CD4-positive, alpha-beta T cell treated with Interleukin-1 beta for 1 hour (primary cell): ENCODE results near the gene NBEAL1.
"Not testable (repeated sequence)": the region's sequence is repeated elsewhere in the genome, so short reads cannot be mapped to it uniquely, and the experiment has no call there.

Source experiments
- DNase-seq, 2 donors: peaks; one replicate each; pipeline ENCODE4 v3.0.0-alpha.2; 2020 to 2022

NBEAL1 gene

DNA sequence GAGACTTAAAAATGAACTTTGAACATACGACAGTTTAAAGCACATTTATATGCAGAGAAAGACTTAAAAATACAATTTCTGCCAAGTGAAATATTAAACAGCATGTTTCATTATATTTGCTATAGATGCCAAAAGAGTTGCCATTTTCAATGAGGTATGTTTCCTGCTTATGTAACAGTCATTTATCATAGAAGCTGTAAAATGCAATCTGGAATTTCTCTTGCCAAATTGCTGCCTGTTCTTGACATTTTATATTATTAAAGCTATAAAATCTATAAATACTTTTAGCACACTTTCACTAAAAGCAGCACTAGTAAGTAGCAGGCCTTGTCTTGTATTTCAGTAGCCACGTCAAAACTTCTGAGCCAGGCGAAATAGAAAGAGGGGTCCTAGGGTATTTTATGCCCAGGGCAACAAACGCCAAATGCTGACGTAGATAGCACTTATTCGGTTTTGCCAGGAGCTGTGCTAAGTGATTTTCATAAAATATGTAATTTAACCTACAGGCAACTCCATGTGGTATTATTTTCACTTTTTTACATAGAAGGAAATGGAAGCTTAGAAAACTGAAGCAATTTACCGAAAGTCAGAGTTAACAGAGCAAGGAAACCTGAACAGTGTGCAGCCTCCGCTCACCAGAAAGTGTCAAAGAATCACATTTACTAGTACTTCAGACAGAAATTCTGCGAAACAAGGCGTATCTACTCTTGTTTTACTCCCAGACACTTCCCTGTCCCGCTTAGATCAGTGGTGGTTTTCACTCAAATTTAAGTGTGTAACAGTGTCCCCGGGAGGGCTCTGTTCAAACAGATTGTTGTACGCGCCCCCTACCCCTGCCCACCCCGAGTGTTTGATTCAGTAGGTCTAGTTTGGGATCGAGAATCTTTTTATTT lies 222.9 kb downstream of the NBEAL1 start:
- no peak for DNase-seq

DNA sequence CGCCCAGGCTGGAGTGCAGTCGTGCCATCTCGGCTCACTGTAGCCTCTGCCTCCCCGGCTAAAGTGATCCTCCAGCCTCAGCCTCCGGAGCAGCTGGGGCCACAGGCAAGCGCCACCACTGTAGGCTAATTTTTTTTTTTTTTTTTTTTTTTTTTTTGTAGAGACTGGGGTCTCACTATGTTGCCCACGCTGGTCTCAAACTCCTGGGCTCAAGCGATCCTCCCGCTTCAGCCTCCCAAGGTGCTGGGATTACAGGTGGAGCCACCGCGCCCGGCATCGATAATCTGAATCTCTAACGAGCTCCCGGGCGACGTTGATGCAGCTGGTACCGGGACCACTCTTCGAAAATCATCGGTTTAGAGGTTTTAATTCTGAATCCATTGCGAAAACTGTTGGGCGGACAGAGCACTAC lies 223.6 kb downstream of the NBEAL1 start:
- peak in 1 of 2 donors; percentile 2 for DNase-seq

DNA sequence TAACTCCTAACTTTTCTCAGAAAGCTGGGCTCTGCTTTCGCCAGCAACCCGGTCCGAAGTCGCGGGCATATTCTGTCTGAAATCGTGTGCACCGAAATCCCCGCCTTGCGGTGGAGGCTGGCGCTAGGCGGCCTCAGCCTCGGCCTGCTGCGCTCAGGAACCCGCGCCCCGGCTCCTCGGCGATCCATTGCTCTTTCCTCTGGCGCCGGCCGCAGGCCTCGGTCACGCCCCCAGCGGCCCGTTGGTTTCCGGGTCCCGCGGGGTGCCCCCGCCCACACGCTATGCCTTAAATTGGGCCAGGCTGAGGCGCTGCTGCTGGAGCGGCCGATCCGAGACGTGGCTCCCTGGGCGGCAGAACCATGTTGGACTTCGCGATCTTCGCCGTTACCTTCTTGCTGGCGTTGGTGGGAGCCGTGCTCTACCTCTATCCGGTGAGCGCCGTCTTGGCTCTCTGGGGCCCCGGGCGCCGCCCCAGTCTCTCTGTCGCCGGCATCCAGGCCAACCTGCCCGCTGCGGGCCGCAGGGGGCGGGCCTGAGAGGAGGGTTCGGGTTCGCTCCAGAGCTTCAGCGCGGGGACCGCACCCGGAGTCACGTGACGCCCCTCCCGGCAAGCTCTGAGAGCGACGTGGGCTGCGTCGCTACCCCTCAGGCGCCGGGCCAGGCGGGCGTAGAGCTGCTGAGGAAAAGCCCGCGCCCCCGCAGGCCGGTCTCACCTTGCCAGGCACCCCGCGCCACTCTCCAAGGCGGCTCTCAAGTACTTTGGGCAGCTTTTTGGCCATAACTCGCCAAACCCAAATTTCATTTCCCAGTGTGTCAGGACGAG lies 224.2 kb downstream of the NBEAL1 start, which contains the start of gene CYP20A1:
Gene CYP20A1, plus strand, starts transcription at position 315 of the 823 bp plus-strand sequence. Its CDS starts 45 bp downstream, at position 360.
- peak; percentile 96 to 97 for DNase-seq

DNA sequence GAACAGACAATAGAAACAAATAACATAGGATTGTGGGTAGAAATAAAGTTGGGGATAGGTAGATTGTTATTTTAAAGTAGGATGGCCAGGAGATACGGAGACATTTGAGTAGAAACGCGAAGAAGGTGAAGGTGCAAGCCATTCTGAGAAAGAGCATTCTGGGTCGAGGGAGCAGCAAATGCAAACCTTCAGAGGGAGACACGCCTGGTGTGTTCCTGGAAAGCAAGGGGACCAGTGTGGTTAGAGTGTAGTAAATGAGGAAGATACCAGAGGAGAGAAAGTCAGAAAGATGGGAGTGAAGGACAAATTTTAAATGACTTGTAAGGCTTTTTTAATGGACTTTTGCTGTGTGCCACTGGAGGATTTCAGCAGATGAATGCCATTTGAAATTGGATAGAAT lies 225.8 kb downstream of the NBEAL1 start:
- DNase-seq: no peak

GRCh38 chr2:203242518-203242917 lies 227.8 kb downstream of the NBEAL1 start:
- no peak for DNase-seq

DNA sequence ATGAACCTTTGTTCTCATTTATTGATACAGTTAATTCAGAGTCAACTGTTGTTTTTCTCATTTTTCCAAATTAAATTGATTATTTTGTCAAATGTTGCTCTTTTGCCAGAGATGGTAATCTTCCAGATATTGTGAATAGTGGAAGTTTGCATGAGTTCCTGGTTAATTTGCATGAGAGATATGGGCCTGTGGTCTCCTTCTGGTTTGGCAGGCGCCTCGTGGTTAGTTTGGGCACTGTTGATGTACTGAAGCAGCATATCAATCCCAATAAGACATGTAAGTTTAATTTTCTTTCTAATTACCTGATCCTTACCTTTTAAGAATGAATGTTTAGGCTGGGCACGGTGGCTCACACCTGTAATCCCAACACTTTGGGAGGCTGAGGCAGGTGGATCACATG lies 232.0 kb downstream of the NBEAL1 start:
- DNase-seq: no peak

- DNase-seq: peak in 1 of 2 donors; percentile 4
Measured at GRCh38 chr2:203252818-203253217, 238.1 kb downstream of the NBEAL1 start.

GRCh38 chr2:203253422-203254095 lies 238.9 kb downstream of the NBEAL1 start:
- DNase-seq: not testable (repeated sequence)

GRCh38 chr2:203261326-203262159 lies 246.9 kb downstream of the NBEAL1 start:
- DNase-seq: no peak
